GM12865 (cell line): ENCODE results near the gene TTLL11.

Source experiments
- DNase-seq: peaks from one replicate; pipeline ENCODE4 v3.0.0; 2010; ENCODE audit warnings: low read depth
- H3K4me3 ChIP-seq: 2 replicates; pipeline ENCODE4 v1.5.1; 2011; ENCODE audit warnings: mild to moderate bottlenecking, low read depth, low read length, control low read depth
- TF ChIP-seq, protein P1 (sequence below): IDR thresholded peaks from 2 replicates; pipeline ENCODE4 v1.5.1; 2011; ENCODE audit warnings: low read length, control low read depth, low read depth, inconsistent platforms; ENCODE audit not compliant: insufficient read depth; ENCODE audit errors: missing control alignments

TTLL11 gene

DNA sequence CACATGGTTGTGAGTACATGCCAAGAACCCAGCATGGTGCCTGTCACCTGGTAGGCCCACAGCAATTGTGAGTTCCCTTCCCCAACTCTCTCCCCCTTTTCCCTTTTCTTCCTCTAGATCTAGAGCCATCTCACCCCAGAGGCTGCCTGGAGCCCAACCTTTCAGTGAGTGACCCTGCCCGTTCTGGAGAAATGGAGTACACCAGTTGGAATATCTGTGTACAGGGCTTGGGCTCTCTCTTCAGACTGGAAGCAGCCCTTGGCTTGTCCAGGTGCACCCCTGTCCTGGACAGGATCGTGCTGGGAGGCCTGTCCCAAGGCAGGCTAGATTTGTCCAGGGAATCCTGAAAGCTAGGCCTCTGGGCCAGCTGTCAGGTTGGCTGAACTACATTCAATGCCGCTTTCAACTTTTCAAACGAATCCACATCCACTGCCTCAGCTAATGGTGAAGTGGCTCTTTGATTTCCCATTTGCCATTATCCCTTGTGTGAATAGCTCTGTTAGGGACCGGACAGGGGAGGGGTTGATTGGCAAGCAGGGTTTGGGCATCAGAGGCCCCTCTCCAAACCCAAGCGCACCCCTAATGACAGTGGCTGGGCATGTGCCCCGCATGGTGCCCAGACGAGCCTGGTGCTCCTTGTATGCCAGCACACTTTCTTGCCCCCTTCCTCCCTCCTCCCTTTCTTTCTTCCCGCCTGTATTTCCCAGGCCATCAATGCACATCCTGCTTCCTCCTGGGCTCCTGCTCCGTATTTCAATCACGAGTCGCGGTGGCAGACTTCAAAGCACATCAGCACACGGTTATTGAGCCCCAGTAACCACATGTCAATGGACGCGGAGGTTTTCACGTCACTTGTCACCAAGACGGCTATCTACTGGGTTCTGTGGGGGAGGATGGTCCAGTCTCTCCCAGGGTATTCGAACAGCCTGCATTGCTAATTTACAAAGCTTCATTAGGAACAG lies 230.5 kb downstream of the TTLL11 start:
- TF ChIP-seq, protein P1, sequence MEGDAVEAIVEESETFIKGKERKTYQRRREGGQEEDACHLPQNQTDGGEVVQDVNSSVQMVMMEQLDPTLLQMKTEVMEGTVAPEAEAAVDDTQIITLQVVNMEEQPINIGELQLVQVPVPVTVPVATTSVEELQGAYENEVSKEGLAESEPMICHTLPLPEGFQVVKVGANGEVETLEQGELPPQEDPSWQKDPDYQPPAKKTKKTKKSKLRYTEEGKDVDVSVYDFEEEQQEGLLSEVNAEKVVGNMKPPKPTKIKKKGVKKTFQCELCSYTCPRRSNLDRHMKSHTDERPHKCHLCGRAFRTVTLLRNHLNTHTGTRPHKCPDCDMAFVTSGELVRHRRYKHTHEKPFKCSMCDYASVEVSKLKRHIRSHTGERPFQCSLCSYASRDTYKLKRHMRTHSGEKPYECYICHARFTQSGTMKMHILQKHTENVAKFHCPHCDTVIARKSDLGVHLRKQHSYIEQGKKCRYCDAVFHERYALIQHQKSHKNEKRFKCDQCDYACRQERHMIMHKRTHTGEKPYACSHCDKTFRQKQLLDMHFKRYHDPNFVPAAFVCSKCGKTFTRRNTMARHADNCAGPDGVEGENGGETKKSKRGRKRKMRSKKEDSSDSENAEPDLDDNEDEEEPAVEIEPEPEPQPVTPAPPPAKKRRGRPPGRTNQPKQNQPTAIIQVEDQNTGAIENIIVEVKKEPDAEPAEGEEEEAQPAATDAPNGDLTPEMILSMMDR: no peak
- H3K4me3 ChIP-seq: no peak overlapping the region
- no peak for DNase-seq

- TF ChIP-seq, protein P1: peak; percentile 36
- no peak overlapping the region for H3K4me3 ChIP-seq
- peak; percentile 38 for DNase-seq
These were observed 231.5 kb downstream of the TTLL11 start for GRCh38 chr9:121861501-121862180.

- H3K4me3 ChIP-seq: no peak overlapping the region
- DNase-seq: no peak
- TF ChIP-seq, protein P1: no peak
These were observed 232.4 kb downstream of the TTLL11 start for GRCh38 chr9:121860744-121861143.

DNA sequence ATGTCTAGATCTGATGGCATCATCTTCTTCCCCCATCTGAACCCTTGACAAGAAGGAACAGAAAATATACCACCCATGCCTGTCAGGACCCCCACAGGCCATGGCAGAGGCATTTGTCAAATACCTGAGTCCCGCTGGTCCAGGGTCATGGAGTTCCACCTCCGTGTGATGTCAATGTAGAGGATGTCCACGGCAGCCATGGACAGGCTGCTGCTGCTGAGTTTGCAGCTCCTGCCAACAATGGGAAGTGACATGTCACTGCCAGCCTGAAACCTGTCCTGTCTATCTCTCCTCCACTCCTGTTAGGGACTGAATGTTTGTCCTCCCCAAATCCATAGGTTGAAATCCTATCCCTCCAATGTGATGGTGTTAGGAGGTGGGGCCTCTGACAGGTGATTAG lies 232.9 kb downstream of the TTLL11 start:
- TF ChIP-seq, protein P1: no peak
- no peak overlapping the region for H3K4me3 ChIP-seq
- no peak for DNase-seq

- TF ChIP-seq, protein P1: no peak
- DNase-seq: no peak
- no peak overlapping the region for H3K4me3 ChIP-seq
These were observed 233.5 kb downstream of the TTLL11 start for GRCh38 chr9:121859646-121860045.

DNA sequence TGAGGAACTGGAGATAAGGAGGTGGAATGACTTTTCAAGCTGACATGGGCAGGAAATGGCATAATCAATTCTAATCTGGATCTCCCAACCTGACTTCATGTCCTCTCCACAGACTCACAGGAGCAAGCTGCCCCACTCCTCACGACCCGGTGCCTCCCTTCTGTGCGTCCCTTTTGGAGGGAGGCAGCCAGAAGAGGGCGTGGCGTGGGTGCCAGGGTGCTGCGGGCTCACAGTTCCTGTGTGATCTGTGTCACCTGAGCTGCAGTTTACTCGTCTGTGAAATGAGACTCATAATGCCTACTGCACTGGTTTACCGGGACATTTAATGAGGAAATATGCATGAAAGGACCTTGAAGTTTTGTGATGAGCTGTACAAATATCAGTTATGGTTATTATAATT lies 234.3 kb downstream of the TTLL11 start:
- DNase-seq: no peak
- no peak overlapping the region for H3K4me3 ChIP-seq
- TF ChIP-seq, protein P1: no peak
